Measurements from ENCODE around the gene NTRK3.
A peak's percentile ranks its signal among the peaks of the same experiment; 100 is the strongest.

The NTRK3 gene

DNA sequence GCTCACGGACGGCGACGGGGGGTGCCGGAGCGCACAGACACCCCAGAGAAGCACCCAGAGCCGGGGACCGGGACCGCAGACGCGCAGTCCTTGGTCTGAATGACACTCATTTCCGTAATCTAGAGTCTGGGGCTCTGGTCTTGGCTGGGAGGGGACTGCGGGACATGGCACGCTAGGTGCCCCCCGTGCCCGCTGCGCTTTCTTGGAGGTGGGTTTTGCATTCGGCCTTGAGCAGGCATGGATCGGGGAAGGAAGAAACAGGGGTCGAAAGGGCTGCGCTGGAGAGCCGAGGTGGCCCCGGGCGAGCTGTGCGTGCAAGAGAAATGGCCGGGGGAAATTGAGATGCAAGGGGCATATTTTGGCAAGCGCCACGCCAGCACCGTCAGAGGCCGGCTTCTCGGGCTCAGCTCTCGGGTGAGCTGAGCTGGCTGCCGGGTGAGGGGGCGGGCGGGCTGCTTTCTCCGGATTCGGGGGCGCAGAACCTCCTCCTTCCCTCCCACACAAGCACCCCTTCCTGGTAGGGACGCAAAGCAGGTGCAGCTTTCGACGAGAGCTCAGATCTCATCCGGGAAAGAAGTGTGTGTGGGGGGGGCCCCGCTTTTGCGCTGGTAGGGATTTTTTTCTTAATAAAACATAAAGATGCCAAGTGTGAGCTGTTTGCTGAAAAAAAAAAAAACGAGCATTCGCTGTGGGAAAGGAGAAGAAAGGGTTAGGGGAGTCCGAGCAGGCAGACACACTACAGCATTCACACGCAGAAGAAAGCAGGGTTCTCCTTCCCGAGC, 963 bp upstream of the NTRK3 start:
- DNase-seq: no peak

DNA sequence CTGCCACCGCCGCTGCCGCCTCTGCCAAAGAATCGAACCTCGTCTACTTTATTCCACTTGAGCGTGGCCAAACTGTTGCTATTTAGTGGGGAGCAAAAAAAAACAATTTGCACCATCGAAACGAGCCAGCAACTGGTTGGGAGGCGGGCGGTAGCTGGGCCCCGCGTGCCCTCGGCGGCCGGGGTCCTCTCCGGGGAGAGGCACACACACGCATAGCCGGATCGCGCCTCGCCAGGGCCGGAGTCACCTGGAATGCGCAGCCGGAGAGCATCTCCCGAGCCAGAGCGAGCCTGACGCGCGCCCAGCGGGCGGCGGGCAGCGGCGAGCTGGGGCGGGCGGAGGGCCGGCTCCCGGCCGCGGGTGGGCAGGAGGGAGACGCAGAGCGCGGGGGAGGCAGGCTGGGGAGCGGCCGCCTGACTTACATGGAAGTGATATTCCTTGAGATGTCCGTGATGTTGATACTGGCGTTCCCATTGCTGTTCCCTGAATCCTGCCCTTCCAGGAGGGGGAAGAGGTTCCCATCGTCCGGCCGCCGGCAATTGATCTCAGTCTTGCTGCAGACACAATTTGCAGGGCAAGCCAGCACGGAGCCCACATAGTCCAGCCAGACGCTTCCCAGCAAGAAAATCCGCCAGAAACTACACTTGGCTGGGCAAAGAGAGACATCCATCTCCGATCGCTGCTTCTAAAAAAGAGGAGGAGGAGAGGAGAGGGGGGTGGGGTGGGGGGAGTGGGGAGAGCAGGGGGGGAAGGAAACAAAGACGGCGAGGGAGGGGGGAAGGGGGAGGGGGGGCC, 858 bp downstream of the NTRK3 start:
- DNase-seq: no peak

DNA sequence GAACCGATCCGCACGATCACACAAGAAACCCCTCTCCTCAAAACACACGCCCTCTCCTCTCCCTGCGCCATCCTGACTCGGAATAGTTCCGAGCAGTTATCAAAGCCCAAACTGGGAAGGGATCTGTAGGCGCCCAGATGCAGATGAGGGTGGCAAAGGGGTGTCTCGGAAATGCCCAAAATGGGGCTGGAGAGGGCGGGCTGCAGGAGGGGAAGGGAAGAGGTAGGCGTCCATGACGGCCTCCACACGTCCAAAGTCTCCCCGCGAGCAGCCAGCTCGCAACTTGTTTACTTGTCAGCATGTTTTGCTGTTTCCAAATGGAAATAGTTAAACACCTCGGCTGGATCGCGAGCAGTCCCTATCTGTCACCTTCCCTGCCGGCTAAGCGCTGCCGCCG, 1.5 kb downstream of the NTRK3 start:
- no peak for DNase-seq

DNA sequence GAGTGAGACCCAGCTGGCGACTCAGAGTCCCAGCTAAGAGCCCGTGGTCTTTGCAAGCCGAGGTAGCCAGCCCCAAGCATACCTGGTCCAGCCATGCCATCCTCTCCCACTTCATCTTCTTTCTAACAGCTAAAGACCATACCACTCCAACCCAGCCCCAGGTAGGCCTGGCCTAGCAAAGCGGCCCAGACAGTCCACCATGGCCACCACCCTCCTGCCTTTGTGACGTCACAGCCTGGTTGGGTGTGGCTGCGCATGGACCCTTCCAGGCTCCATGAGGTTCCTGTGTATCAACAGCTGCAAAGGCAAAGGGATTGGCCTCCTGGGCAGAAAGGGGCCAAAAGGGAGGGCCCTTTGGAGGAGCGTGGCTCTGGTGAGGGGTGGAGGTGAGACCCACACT, 4.1 kb downstream of the NTRK3 start:
- DNase-seq: no peak

DNA sequence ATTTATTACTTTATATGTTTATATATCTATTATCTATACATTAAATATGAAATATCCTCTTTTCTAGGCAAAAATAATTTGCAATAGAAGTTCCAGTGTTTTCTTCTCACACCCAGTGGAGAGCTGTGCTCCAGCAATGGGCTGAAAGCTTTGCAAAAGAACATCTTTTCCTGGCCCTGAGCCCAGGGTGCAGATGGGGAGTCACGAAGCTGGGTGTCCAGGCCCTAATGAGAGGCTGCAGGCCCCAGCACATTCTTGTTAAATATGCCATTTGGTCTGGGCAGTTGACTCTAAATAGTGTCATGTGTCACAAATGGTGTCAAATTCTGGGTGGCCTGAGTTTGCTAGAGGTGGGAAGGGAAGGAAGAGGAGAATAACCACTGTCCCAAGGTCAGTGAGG, 5.7 kb downstream of the NTRK3 start:
- DNase-seq: no peak

DNA sequence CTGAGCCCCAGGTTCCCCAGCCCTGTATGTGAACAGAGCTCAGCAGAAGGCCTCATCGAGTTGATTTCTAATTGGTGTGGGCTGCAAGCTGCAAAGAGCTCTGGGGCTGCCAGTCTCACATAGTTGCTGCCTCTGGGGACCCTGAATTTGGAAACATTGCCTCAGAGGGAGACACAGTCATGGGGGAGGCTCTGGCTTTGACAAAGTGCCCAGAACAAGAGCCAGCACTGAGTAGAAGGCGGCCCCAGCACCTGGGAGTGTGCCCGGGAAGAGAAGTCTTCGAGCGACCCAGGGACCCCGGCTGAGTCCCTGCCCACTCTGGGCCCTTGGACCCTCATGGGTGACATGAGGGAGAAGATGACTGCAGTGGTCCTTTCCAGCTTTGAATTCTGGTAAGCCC, 7.3 kb downstream of the NTRK3 start:
- DNase-seq: no peak

DNA sequence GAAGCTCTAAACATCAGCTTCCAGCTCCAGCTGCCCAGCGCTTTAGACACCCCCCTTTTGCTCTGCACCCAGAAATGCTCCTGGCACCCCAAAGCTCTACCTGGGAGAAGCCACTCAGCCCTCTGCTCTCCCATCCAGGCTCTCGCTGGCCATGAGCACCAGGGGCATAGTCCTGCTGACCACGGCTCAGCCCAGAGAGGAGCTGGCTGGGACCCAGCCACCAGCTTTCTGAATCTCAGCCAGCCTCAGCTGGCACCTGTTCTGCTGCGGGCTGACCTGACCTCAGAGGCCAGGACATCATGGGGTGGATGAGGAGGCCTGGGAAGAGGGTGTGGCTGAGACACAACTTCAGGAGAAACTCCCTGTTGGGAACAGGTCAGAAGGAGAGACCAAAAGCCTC, 8.6 kb downstream of the NTRK3 start:
- DNase-seq: no peak

DNA sequence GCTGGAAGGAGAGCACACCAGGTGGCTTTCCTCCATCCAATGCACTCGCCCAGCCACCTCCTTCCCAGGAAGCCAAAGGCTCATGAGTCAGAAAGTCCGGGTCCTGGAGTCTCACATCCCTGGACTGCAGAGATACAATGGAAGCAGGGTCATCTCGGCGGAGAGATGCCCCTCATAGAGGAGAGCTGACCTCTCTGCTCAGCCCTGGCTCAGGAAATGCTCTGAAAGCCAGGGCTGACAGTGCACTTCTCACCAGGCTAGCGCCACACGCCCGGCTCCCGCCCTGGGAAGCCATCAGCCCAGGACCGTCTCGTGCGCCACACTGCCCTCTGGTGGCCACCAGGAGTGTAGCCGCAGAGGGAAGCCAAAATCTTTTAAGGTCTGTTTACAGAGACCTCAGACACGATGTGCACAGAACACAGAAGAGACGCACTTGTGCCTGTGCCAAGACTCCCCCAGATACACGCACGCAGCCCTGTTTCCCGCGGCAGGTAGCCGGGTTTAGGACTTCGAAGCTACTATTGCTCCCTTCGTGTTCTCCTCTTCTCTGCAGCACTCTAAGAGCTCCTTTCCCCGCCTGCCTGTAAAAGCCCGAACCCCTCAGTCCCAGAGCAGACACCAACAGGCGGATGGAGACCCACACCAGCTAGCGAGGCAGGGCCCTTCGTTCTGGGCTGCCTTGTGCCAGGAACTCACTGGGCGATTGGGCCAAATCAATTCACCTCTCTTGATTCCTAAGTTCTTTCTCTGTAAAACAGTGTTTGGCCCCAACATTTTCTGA, 9.7 kb downstream of the NTRK3 start:
- peak; percentile 56 for DNase-seq

DNA sequence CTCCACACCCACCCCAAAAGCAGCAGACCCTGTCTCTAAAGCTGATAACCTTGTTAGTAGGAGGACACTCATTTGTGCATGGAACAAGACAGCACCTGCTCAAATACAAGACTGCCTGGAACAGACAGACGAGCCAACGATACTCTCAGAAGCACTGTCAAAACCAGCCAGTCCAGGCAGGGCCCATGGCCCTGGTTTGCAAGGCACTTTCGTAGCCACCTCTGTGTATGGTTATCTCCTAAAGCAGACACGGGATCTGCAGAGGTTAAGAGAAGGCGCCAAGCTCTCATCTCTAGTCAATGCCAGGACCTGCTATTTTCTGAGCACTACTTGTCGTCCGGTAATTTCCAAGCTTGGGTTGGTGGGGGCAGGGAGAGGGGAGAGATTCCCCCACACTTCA, 10.5 kb downstream of the NTRK3 start:
- DNase-seq: no peak

DNA sequence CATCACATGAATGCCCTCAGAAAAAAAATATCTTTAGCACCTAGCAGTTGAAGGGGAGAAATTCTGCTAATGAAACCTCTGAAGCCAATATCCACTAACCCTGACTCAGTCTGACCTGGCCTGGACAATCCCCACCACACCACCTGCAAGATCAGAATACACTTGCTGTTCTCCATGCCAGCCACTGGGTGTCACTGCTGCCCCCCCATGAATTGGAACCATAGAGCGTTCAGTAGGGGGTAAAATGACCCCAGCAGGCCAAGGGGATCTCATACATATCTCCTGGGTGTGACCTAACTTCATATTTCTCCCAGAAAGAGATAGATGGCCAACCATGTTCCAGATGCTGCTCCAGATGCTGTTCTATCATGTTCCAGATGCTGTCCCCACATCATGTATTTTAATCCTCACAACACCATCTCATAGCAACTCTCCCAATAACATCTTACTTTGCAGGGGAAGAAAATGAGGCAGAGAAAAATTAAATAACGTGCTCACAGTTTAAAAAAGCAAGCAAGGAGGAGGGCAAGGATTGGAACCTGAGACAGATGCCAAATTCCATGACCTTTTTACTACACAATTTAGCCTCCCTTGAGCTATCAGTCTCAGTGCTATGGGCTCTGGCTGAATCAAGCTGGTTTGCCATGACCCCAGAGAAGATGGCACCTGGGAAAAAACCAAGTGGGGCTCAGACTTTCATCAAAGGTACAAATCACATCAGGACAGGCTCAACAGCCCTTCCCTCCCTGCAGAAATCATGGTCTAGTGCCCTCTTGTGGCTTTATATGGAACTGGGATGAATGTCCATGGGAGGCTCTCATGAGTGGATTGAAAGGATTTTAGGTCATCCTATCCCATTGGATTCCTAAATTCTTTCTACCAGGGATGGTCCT, 12.4 kb downstream of the NTRK3 start:
- peak; percentile 26 for DNase-seq

DNA sequence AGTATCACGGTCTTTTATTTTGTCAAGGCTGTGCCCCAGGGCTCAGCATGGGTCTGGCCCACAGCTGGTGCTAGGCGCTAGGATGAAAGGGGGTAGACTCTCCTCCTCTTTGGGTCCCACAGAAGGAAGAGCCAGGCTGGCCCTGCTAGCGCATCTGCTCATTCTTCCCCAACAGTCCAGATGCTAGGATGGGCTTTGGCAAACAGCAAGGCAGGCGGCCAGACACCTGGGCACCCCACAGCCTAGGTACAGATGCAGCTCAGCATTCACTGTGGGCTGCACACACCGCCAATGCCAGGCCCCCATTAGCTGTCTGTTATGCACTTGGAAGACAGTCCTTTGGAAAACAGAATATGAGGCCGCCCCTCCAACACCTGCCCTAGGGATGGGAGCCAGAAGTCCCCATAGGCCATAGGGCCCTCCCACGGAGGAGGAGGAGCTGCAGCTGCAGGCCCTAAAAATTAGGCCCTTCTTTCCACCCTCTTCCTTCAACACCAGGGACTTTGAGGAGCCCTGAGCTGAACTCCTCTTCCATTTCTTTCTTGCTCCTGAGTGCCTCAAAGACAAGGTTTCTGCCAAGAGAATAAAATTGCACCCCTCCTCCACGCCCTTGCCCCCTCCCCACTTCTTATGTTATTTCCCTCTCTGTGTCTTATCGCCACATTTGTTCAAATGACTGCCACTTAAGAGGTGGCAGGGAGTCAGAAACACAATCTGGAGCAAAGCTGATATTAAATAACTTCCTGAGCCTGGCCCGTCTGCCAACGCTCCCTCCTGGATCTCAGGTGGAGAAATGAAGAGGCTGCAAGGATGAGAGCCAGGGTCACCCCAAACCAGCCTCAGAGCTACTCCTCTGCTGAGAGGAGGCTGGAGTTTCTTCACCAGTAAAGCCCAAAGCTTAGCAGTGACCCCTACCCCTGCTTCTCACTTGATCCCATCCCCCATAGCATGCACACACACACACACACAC, 13.7 kb downstream of the NTRK3 start:
- no peak for DNase-seq

DNA sequence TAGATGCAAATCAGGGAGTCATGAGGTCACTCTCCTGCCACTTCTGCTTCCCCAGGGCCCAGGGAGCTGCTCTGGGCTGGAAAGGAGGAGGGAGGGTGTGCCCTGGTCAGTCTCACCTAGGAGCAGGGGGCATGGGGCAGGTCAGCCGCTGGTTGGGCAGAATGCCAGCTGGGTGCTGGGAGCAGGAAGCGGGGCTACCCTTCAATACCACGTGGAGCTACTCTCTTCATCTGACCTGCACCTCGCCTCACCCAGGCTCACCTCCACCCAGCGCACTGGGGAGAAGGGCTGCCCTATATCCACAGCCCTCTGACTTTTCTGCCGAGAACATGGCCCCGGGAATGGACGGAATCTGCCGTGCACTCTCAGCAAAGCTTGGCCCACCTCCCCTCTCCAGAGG, 15.1 kb downstream of the NTRK3 start:
- no peak for DNase-seq

DNA sequence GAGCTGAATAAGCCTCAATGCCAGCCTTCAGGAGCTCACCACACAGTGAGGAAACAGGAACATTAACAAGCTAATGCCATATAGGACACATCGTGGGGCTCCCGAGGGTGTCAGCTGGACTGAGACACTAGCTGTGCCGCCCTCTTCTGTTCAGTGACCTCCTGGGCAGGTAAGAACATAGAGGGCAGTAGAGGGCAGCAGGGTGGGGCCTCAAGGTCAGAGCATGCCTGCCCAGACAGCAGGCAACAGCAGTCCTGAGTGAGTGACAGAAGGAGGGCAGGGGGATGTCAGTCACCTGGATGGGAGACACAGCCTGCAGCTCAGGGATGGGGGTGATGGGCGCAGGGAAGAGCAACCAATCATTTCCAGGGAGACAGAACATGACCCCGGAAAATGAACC, 15.5 kb downstream of the NTRK3 start:
- DNase-seq: no peak

DNA sequence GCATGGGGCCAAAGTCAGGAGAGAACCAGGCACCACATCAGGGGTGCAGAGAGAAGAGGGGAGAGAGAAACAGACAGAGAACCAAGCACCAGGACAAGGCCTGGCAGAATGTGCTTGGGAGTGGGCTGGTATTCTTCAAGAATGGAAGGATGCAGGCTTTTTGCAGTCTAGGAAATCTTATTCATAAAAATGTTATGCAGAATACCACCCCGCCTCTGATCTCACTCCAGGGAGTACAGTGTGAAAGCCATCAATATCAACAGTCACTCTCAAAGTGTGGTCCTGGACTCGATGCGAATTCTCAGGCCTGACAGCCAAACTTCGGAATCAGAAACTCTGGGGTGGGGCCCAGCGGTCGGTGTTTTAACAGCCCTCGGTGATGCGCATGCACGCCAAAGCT, 16.9 kb downstream of the NTRK3 start:
- no peak for DNase-seq

DNA sequence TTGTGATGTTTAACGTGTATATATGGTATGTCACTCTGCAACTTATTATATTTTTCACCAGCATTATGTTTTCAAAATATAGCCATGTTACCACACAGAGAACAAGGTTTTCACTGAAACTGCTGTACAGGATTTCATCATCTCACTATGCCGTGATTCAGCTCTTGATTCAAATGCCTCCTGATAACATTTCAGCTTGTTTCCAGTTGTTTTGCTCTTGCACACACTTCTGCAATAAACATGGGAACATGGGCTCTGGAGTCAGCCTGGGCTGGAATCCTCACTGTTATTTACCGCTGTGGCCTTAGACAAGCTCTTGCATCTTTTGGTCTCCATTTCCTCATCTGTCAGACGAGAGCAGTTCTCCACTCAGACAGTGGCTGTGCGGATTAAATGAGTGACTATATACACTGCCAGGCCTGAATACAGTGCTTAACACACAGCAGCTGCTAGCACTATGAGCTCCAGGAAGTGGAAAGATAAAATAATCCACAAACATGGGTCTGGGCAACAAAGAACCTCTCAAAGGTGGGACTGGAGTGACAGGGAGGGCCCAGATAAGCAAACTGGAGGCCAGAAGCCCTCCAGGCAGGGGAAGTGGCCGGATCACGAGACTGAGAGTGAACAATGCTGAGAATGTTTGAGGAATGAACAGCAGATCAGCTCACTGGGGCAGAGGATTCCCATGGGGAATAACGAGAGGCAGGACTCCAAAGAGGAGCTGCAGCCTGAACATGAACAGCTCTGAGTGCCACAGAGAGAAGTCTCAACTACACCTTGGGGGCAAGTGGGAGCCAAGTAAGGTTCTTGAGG, 17.7 kb downstream of the NTRK3 start:
- DNase-seq: no peak

DNA sequence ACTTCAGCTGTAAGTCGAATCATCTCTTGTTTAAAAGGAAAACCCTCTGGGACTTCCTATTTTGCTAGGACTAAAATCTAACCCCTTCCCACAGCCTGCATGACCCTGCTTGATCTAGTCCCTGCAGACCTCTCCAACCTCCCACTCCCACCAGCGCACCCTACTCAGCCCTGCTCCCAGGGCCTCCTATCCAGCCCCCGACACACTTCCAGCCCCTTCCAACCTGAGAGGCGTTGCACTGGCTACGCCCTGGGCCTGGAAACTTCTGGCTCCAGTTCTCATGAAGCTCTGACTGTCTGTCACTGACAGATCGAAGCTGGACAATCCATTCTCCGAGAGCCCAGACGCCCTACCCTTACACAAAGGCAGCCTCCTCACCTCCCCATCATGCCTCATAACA, 21.8 kb downstream of the NTRK3 start:
- no peak for DNase-seq

DNA sequence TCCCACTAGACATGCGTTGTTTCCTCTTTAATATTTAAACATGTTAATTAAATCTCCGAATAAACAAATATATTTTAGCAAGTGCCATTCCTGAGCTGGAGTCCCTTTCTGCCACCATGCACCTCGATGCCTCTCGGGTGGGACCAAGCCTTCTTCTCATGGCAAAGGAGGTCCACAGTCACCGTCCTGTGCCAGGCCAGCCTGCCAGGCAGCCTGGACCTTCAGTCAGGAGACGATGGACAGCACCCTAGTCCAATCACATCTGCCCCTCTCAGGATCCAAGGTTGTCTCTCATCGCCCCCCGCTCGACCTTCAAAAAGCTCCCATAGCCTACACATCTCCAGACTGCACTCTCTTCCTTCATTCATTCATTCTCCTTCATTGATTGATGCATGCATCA, 22.6 kb downstream of the NTRK3 start:
- no peak for DNase-seq

DNA sequence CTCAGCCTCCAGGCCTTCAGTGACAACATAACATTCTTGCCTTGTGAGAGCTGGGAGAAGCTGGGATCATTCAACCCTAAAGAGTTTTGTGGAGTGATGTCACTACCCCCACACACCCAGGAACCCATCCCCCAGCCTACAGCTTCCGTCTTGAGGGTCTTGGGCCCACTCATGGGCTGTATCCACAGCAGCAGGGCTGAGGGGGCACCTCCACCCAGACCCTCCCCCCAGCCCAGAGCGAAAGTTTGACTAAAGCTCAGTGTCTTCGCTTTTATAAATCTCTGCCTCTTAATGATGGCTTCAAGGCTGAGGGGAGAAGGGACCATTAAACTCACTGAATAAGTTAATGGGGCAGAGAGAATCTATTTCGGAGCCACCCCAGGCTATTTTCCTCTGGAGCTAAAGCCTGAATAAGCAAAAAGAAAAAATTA, 23.8 kb downstream of the NTRK3 start:
- no peak for DNase-seq

DNA sequence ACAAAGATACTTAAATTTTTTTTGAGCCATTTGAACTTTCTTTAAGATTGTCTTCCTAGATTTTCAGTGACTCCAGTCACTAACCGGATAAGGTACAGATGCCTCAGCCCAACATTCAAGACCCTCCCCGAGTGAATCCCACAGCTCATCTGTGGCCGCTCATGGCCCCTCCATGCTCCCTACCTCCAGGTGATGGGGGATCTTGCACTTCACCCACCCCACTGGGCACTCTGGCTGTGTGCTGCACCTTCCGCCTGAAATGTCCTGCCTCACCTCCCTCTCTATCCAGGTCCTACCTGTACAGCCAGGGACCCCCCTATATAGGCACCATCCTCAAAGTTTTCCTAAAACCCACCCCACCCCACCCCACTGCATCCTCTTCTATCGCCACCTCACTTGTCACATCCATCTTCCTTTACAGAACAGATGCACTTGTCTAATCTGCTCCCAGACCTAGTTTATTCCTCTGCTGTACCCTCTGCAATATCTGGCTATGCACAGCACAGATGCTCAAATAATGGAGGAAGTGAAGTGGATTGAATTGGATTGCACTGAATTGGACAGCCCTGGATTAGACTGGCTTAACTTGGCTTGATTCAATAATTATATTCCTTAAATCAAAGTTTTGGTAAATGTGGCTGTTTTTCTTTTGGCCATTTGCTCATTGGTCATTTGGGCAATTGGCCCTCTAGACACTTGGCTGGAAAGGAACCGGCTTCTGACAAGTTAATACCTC, 24.5 kb downstream of the NTRK3 start:
- DNase-seq: no peak

DNA sequence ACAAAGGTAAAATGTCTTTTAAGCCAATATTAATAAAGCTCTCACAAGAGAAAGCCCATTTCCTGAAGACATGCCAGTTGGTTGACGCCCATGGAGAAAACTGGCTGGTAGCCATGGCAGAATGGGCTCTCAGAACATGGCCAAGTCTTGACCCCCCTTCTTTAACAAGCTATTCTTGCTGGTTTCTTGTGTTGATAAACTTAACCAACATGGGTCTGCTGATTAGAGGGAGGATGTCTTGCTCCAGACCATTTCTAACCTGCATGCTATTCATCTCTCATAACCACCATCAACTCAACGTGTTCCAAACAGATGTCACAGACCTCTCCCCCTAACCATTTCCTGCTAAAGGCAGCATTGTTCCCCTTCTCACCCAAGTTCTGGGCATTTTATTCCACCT, 25.7 kb downstream of the NTRK3 start:
- DNase-seq: no peak

Measured in inflammatory macrophage treated with lipopolysaccharide for 4 hours (primary cell).